ENCODE measurements around the gene ARHGAP4.

DNA sequence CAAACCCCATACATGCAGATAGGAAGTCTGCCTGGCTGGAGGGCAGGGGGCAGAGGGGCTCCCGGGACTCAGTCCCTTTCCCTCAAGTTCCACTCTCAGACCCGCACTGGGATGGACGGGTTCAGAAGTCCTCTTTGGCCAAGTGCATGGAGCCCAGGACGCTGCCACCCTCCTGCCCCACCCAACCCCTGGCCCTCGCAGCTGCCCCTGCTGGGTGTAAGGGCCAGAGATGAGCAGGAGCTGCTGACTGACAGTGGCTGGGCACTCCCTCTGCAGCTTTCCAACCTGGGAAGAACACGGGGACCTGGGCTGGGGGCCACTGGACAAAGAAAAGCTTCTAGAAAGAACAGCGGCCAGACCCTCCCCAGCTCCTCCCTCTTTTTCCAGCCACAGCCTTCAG is 43.5 kb downstream of the ARHGAP4 start:
- TF ChIP-seq, protein P1, sequence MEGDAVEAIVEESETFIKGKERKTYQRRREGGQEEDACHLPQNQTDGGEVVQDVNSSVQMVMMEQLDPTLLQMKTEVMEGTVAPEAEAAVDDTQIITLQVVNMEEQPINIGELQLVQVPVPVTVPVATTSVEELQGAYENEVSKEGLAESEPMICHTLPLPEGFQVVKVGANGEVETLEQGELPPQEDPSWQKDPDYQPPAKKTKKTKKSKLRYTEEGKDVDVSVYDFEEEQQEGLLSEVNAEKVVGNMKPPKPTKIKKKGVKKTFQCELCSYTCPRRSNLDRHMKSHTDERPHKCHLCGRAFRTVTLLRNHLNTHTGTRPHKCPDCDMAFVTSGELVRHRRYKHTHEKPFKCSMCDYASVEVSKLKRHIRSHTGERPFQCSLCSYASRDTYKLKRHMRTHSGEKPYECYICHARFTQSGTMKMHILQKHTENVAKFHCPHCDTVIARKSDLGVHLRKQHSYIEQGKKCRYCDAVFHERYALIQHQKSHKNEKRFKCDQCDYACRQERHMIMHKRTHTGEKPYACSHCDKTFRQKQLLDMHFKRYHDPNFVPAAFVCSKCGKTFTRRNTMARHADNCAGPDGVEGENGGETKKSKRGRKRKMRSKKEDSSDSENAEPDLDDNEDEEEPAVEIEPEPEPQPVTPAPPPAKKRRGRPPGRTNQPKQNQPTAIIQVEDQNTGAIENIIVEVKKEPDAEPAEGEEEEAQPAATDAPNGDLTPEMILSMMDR (IDR thresholded peaks at IDR 0.05; ENCODE audit: extremely low read depth in 1 of 2, insufficient read depth in 1 of 2, low read depth in 1 of 2, low read length in 2 of 2) = no peak
- TF ChIP-seq POLR2A (IDR thresholded peaks at IDR 0.05; ENCODE audit: low read depth, low read length) = no peak
- no peak for TF ChIP-seq POLR2AphosphoS5 (IDR thresholded peaks at IDR 0.05; ENCODE audit: insufficient read depth, low read depth, low read length)
- TF ChIP-seq MYC (IDR thresholded peaks at IDR 0.05; ENCODE audit: low read depth, low read length) = no peak
- TF ChIP-seq EZH2 (IDR thresholded peaks at IDR 0.05; ENCODE audit: borderline replicate concordance, low read depth, low read length, severe bottlenecking) = no peak
- TF ChIP-seq JUN (IDR thresholded peaks at IDR 0.05; ENCODE audit: borderline replicate concordance, insufficient read depth, insufficient read length, low read depth) = no peak

Measured in endothelial cell of umbilical vein (primary cell).